Fibroblast of lung (primary cell): ENCODE measurements around the gene RTCB. TPM values are rescaled to one million over a fixed set of nuclear protein-coding genes. Genes with fewer than 3 reads are reported as not detected.

Experiments
- DNase-seq, 2 donors: peaks; one replicate each; pipeline versions ENCODE4 v3.0.0 to v3.0.0-alpha.2; 2010; ENCODE audit warnings: low read depth in 2 of 2
- H2AFZ ChIP-seq: 2 replicates; pipeline ENCODE4 v1.5.1; 2012; ENCODE audit warnings: low read length, control low read depth, inconsistent platforms
- H3K27ac ChIP-seq: 2 replicates; pipeline ENCODE4 v1.5.1; 2011; ENCODE audit warnings: low read length, control low read depth; ENCODE audit not compliant: insufficient read depth
- H3K27me3 ChIP-seq: 2 replicates; pipeline ENCODE4 v1.5.1; 2011; ENCODE audit warnings: mild to moderate bottlenecking, low read length; ENCODE audit not compliant: control insufficient read depth, insufficient read depth
- H3K36me3 ChIP-seq: 2 replicates; pipeline ENCODE4 v1.5.1; 2011; ENCODE audit warnings: low read length; ENCODE audit not compliant: control insufficient read depth, insufficient read depth
- H3K4me1 ChIP-seq: 2 replicates; pipeline ENCODE4 v1.5.1; 2011; ENCODE audit warnings: low read length; ENCODE audit not compliant: control insufficient read depth, insufficient read depth; ENCODE audit errors: extremely low read depth
- H3K4me2 ChIP-seq: 2 replicates; pipeline ENCODE4 v1.5.1; 2011; ENCODE audit warnings: low read length, control low read depth; ENCODE audit not compliant: insufficient read depth; ENCODE audit errors: extremely low read depth
- H3K4me3 ChIP-seq, 4 experiments: fragments of 200-600 bp in 1 of 4; sonication (generic) in 1 of 4; replicated peaks in 1 of 4; 2 replicates each; pipeline ENCODE4 v1.5.1; 2011 to 2016; ENCODE audit warnings: low read length in 4 of 4, low read depth in 3 of 4, mild to moderate bottlenecking in 3 of 4, control low read depth in 2 of 4, inconsistent platforms in 1 of 4, mixed read lengths in 1 of 4; ENCODE audit not compliant: insufficient read depth in 1 of 4; ENCODE audit errors: control extremely low read depth in 1 of 4
- H3K79me2 ChIP-seq: 2 replicates; pipeline ENCODE4 v1.5.1; 2012; ENCODE audit warnings: mild to moderate bottlenecking, low read length, inconsistent platforms; ENCODE audit not compliant: control insufficient read depth, insufficient read depth
- H3K9ac ChIP-seq: 2 replicates; pipeline ENCODE4 v1.5.1; 2011; ENCODE audit warnings: mild to moderate bottlenecking, low read length, control low read depth; ENCODE audit not compliant: insufficient read depth
- H3K9me3 ChIP-seq: 2 replicates; pipeline ENCODE4 v1.5.1; 2012; ENCODE audit warnings: low read depth, low read length; ENCODE audit not compliant: control insufficient read depth, insufficient read depth
- H4K20me1 ChIP-seq: 2 replicates; pipeline ENCODE4 v1.5.1; 2011; ENCODE audit warnings: low read length; ENCODE audit not compliant: control insufficient read depth, insufficient read depth; ENCODE audit errors: extremely low read depth
- CTCF ChIP-seq, 2 donors: IDR thresholded peaks in 1 of 2; conservative IDR thresholded peaks in 1 of 2; 1 replicate in 1 of 2; 2 replicates in 1 of 2; pipeline ENCODE4 v1.5.1; 2011 to 2012; ENCODE audit warnings: low read length in 2 of 2, control low read depth in 1 of 2, inconsistent platforms in 1 of 2, low read depth in 1 of 2, mild to moderate bottlenecking in 1 of 2
- EZH2 ChIP-seq: IDR thresholded peaks from 2 replicates; pipeline ENCODE4 v1.5.1; 2012; ENCODE audit warnings: low read length, control low read depth, mild to moderate bottlenecking; ENCODE audit errors: missing control alignments
- polyA plus RNA-seq, 2 donors: library from polyadenylated mRNA; depleted of rRNA in 1 of 2; stranded (reverse) in 1 of 2; unstranded in 1 of 2; fragments of >200 nt; gene quantifications; 2 replicates each; pipeline ENCODE4 v1.2.1, GENCODE V29; 2011 to 2012; ENCODE audit warnings: missing spikeins in 1 of 2
- total RNA-seq: library from RNA; depleted of rRNA; stranded (reverse); fragments of >200 nt; gene quantifications from 2 replicates; pipeline ENCODE4 v1.2.1, GENCODE V29; 2014

Gene RTCB
- total and polyA plus RNA-seq, 2 donors (not counting 1 experiment from before 2014, with no cell fraction given), result 88.7 to 111 TPM

- Histone ChIP-seq H3K27me3 (peaks cover 2% of the 10 kb centered on the region), H2AFZ (no peak overlapping the region), H3K4me2 (no peak overlapping the region), H3K9ac (no peak overlapping the region), H3K9me3 (no peaks in the 10 kb centered on the region), H3K27ac (no peak overlapping the region), H3K4me1 (no peaks in the 10 kb centered on the region), H3K36me3 (no peaks in the 10 kb centered on the region), H3K79me2 (no peaks in the 10 kb centered on the region), H4K20me1 (no peaks in the 10 kb centered on the region), H3K4me3 (no peak overlapping the region)
- TF ChIP-seq CTCF (conservative IDR thresholded peaks at IDR 0.05 in 1 of 2, IDR thresholded peaks at IDR 0.05 in 1 of 2; ENCODE audit: low read depth in 1 of 2, low read length in 2 of 2) (no peak), EZH2 (no peak)
- DNase-seq, result no peak
These were observed 9.4 kb upstream of the RTCB start for GRCh38 chr22:32421484-32421883.

- H3K27me3 ChIP-seq, result peaks cover 2% of the 10 kb centered on the region
- H3K36me3 ChIP-seq, result no peaks in the 10 kb centered on the region
- DNase-seq, result no peak
- no peak overlapping the region for H3K4me2 ChIP-seq
- H3K4me3 ChIP-seq, result no peak overlapping the region
- no peaks in the 10 kb centered on the region for H3K79me2 ChIP-seq
- no peak overlapping the region for H3K9ac ChIP-seq
- TF ChIP-seq EZH2, result no peak
- no peaks in the 10 kb centered on the region for H3K9me3 ChIP-seq
- no peaks in the 10 kb centered on the region for H3K4me1 ChIP-seq
- no peak overlapping the region for H3K27ac ChIP-seq
- H4K20me1 ChIP-seq, result no peaks in the 10 kb centered on the region
- H2AFZ ChIP-seq, result no peak overlapping the region
These were observed 5.9 kb upstream of the RTCB start for GRCh38 chr22:32417906-32418305.

- no peak overlapping the region for H3K4me3 ChIP-seq
- no peak overlapping the region for H3K9ac ChIP-seq
- no peaks in the 10 kb centered on the region for H3K36me3 ChIP-seq
- no peaks in the 10 kb centered on the region for H3K9me3 ChIP-seq
- H2AFZ ChIP-seq, result no peak overlapping the region
- no peaks in the 10 kb centered on the region for H3K4me1 ChIP-seq
- no peak for DNase-seq
- H3K27me3 ChIP-seq, result no peaks in the 10 kb centered on the region
- TF ChIP-seq CTCF (conservative IDR thresholded peaks at IDR 0.05 in 1 of 2, IDR thresholded peaks at IDR 0.05 in 1 of 2; ENCODE audit: low read depth in 1 of 2, low read length in 2 of 2) (no peak), EZH2 (no peak)
- H3K4me2 ChIP-seq, result no peak overlapping the region
- H3K79me2 ChIP-seq, result peaks cover 4% of the 10 kb centered on the region
- H4K20me1 ChIP-seq, result no peaks in the 10 kb centered on the region
- H3K27ac ChIP-seq, result no peak overlapping the region
These were observed 4.6 kb upstream of the RTCB start for GRCh38 chr22:32416556-32417085.
